Measurements from ENCODE around the gene SDK1.
"Not testable (repeated sequence)": the region's sequence is repeated elsewhere in the genome, so short reads cannot be mapped to it uniquely, and the experiment has no call there.

The SDK1 gene

DNA sequence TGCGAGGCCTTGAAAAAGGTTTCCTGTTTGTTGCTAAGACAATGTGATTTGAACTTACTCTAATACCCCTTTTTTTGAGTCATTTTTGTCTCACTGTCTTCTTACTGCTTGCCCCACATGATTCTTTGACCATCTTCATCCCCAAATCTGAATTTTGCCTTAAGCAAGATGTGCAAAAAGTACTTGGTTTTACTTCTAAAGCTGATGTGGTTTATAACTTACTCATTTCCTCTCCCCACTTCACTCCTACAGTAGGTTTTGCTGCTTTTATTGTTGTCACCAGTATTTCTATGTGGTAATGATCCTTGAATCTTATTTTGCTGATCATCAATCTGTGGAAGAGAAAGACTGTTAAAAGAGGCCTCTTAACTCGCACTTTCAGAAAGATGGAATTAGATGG is 396.4 kb downstream of the SDK1 start:
- H3K9me3 ChIP-seq (ENCODE audit: control insufficient read depth, insufficient read depth, low read length), result no peaks in the 10 kb centered on the region
- no peaks in the 10 kb centered on the region for H3K36me3 ChIP-seq (ENCODE audit: control insufficient read depth, low read length)
- H3K27ac ChIP-seq (ENCODE audit: low read depth, low read length), result no peak overlapping the region
- H3K4me2 ChIP-seq (ENCODE audit: low read length), result no peak overlapping the region
- no peak overlapping the region for H3K4me3 ChIP-seq (ENCODE audit: low read length)
- TF ChIP-seq, protein P1, sequence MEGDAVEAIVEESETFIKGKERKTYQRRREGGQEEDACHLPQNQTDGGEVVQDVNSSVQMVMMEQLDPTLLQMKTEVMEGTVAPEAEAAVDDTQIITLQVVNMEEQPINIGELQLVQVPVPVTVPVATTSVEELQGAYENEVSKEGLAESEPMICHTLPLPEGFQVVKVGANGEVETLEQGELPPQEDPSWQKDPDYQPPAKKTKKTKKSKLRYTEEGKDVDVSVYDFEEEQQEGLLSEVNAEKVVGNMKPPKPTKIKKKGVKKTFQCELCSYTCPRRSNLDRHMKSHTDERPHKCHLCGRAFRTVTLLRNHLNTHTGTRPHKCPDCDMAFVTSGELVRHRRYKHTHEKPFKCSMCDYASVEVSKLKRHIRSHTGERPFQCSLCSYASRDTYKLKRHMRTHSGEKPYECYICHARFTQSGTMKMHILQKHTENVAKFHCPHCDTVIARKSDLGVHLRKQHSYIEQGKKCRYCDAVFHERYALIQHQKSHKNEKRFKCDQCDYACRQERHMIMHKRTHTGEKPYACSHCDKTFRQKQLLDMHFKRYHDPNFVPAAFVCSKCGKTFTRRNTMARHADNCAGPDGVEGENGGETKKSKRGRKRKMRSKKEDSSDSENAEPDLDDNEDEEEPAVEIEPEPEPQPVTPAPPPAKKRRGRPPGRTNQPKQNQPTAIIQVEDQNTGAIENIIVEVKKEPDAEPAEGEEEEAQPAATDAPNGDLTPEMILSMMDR (IDR thresholded peaks at IDR 0.05; ENCODE audit: low read depth, low read length, poor library complexity, severe bottlenecking), result no peak
- H3K27me3 ChIP-seq (ENCODE audit: control insufficient read depth, low read length), result no peaks in the 10 kb centered on the region
- no peaks in the 10 kb centered on the region for H3K9me2 ChIP-seq (replicated peaks; ENCODE audit: control insufficient read depth, low read length)
- no peaks in the 10 kb centered on the region for H3K79me2 ChIP-seq (ENCODE audit: control insufficient read depth, low read length)
- H3F3A ChIP-seq (ENCODE audit: control insufficient read depth, insufficient read depth), result no peaks in the 10 kb centered on the region
- H4K20me1 ChIP-seq (ENCODE audit: control insufficient read depth, insufficient read depth, low read depth, low read length), result no peaks in the 10 kb centered on the region
- H3K4me1 ChIP-seq (ENCODE audit: control insufficient read depth, low read length), result peaks cover 6% of the 10 kb centered on the region; the same call in 1 of the 2 replicates

DNA sequence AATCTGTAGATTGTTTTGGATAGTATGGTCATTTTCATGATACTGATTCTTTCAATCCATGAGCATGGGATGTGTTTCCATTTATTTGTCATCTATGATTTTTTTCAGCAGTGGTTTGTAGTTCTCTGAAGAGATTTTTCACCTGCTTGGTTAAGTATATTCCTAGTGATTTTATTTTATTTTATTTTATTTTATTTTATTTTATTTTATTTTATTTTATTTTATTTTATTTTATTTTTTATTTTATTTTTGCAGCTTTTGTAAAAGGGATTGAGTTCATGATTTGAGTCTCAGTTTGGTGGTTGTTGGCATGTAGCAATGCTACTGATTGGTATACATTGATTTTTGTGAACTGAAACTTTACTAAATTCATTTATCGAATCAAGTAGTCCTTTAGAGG is 404.2 kb downstream of the SDK1 start:
- H3F3A ChIP-seq (ENCODE audit: control insufficient read depth, insufficient read depth), result no peaks in the 10 kb centered on the region
- H3K9me3 ChIP-seq (ENCODE audit: control insufficient read depth, insufficient read depth, low read length), result peaks cover 5% of the 10 kb centered on the region; the same call in 1 of the 2 replicates
- no peaks in the 10 kb centered on the region for H3K4me1 ChIP-seq (ENCODE audit: control insufficient read depth, low read length)
- H3K4me2 ChIP-seq (ENCODE audit: low read length), result no peak overlapping the region
- no peaks in the 10 kb centered on the region for H3K27me3 ChIP-seq (ENCODE audit: control insufficient read depth, low read length)
- H4K20me1 ChIP-seq (ENCODE audit: control insufficient read depth, insufficient read depth, low read depth, low read length), result no peaks in the 10 kb centered on the region
- H3K9me2 ChIP-seq (replicated peaks; ENCODE audit: control insufficient read depth, low read length), result no peaks in the 10 kb centered on the region
- TF ChIP-seq, protein P1 (IDR thresholded peaks at IDR 0.05; ENCODE audit: low read depth, low read length, poor library complexity, severe bottlenecking), result no peak
- no peak for TF ChIP-seq EZH2phosphoT487 (IDR thresholded peaks at IDR 0.05; ENCODE audit: borderline replicate concordance, low read length)
- no peaks in the 10 kb centered on the region for H3K36me3 ChIP-seq (ENCODE audit: control insufficient read depth, low read length)
- H3K4me3 ChIP-seq (ENCODE audit: low read length), result no peak overlapping the region
- H3K79me2 ChIP-seq (ENCODE audit: control insufficient read depth, low read length), result no peaks in the 10 kb centered on the region
- H3K27ac ChIP-seq (ENCODE audit: low read depth, low read length), result no peak overlapping the region

GRCh38 chr7:3706091-3706490 is 405.0 kb downstream of the SDK1 start:
- not testable (repeated sequence) for H3K4me3 ChIP-seq (ENCODE audit: low read length); H3K79me2 ChIP-seq (ENCODE audit: control insufficient read depth, low read length); H3K9me2 ChIP-seq (replicated peaks; ENCODE audit: control insufficient read depth, low read length); H4K20me1 ChIP-seq (ENCODE audit: control insufficient read depth, insufficient read depth, low read depth, low read length); H3K4me2 ChIP-seq (ENCODE audit: low read length); H3K36me3 ChIP-seq (ENCODE audit: control insufficient read depth, low read length); H3K9me3 ChIP-seq (ENCODE audit: control insufficient read depth, insufficient read depth, low read length); H3K27me3 ChIP-seq (ENCODE audit: control insufficient read depth, low read length); H3K4me1 ChIP-seq (ENCODE audit: control insufficient read depth, low read length); H3K27ac ChIP-seq (ENCODE audit: low read depth, low read length); H3F3A ChIP-seq (ENCODE audit: control insufficient read depth, insufficient read depth)

- no peaks in the 10 kb centered on the region for H3K27me3 ChIP-seq (ENCODE audit: control insufficient read depth, low read length)
- no peak overlapping the region for H3K4me2 ChIP-seq (ENCODE audit: low read length)
- H3K9me3 ChIP-seq (ENCODE audit: control insufficient read depth, insufficient read depth, low read length), result no peaks in the 10 kb centered on the region
- no peaks in the 10 kb centered on the region for H3F3A ChIP-seq (ENCODE audit: control insufficient read depth, insufficient read depth)
- no peak overlapping the region for H3K27ac ChIP-seq (ENCODE audit: low read depth, low read length)
- H3K4me1 ChIP-seq (ENCODE audit: control insufficient read depth, low read length), result no peaks in the 10 kb centered on the region
- no peaks in the 10 kb centered on the region for H3K79me2 ChIP-seq (ENCODE audit: control insufficient read depth, low read length)
- H3K9me2 ChIP-seq (replicated peaks; ENCODE audit: control insufficient read depth, low read length), result no peaks in the 10 kb centered on the region
- H4K20me1 ChIP-seq (ENCODE audit: control insufficient read depth, insufficient read depth, low read depth, low read length), result no peaks in the 10 kb centered on the region
- no peak overlapping the region for H3K4me3 ChIP-seq (ENCODE audit: low read length)
- no peak for TF ChIP-seq EZH2phosphoT487 (IDR thresholded peaks at IDR 0.05; ENCODE audit: borderline replicate concordance, low read length)
- TF ChIP-seq, protein P1 (IDR thresholded peaks at IDR 0.05; ENCODE audit: low read depth, low read length, poor library complexity, severe bottlenecking), result no peak
- H3K36me3 ChIP-seq (ENCODE audit: control insufficient read depth, low read length), result no peaks in the 10 kb centered on the region
Observed at GRCh38 chr7:3710122-3710521, 409.1 kb downstream of the SDK1 start.

All from DOHH2 (cell line).